HTR-8/SVneo (cell line): Measurements from ENCODE around the gene AP1M1.
"Not testable (repeated sequence)": the region's sequence is repeated elsewhere in the genome, so short reads cannot be mapped to it uniquely, and the experiment has no call there.

Source experiments
- DNase-seq: peaks from one replicate; pipeline ENCODE4 v3.0.0; 2011; ENCODE audit warnings: low spot score, mixed read lengths; ENCODE audit not compliant: insufficient read length
- FAIRE-seq: peaks from 2 replicates; lab custom pipeline; 2011; peaks lifted over from hg19 to GRCh38; lab: Jason Lieb, UNC

AP1M1 gene

DNA sequence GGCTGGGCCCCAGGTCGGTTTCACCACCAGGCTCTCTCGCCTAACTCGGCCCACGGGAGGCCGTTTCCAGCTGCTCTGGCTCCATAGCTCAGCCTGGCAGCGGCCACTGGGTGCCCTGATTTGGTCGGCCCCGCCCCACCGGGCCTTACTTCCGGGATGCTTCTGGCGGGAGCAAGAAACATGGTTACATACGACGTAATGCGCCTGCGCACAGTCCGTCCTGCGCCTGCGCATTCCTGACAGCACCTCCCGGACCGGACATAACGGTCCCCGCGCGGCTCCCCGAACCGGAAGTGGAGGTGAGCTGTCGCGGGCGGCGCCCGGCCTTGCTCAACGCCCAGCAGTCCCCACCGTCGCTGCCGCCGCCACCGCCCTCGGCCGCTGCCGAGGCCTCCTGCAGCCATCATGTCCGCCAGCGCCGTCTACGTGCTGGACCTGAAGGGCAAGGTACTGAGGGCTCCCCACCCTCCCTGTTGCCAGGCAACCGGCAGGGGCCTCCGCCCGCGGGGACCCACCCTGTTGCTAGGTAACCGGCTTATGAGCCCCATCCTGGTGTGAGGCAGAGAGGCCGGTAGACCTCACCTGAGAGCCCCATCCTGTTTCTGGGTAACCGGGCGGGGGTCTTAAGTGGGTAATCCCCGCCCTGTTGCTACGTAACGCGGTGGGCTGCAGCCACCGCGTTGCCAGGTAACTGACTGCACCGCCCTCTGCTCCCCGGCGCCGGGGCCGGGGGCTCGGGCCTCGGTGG is at the start of gene AP1M1:
Gene AP1M1, plus strand, starts transcription at position 290 of the 748 bp plus-strand sequence. Its CDS starts 116 bp downstream, at position 406.
- FAIRE-seq (peak; percentile 86), DNase-seq (peak; percentile 99)

DNA sequence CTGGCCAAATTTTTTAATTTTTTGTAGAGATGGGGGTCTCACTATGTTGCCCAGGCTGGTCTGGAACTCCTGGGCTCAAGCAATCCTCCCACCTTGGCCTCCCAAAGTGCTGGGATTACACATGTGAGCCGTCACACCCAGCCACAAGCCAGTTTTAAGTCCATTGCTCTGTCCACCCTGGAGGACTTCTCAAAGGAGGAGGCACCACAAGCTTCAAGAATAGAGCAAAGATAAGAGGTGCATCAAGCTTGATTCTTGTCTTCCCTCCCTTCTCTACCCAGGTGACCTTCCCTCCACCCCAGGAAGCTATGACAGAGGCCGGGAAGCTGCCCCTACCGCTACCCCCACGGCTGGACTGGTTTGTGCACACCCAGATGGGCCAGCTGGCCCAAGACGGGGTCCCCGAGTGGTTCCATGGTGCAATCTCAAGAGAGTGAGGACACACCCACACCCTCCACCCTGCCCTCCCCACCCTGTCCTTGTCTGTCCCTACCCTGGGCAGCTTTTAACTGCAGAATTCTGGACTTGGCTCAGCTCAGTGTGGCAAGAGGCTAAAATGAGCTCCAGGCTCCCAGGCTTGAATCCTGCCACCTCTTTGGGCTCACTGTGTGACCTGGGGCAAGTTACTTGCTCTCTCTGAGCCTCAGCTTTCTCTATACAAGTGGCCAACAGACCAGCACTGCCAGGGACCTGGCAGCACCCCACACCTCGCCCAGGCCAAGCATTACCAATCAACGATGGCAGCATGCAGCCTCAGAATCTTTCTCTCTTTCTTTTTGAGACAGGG is 49.1 kb upstream of the AP1M1 start:
- no peak for DNase-seq
- no peak for FAIRE-seq

- DNase-seq (no peak), FAIRE-seq (no peak)
Measured at GRCh38 chr19:16153582-16154336, 44.0 kb upstream of the AP1M1 start.

DNA sequence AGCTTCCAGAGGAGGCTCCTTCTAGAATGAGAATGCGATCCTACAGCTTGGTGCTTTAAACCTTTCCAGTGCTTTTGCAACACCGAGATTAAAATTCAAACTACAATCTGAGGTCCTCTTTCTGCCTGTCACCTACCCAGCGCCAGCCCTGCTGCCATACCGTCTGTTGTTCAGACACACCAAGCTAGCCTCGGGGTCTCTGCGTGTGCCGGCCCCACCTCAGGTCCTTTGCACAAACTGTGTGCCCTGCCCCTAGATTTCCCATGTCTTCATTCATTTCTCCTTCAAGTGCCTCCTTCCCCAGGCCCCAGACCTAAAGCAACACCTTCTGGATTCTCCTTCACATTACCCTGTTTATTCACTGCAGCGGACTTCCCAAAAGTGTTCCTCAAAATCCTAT is 43.2 kb upstream of the AP1M1 start:
- no peak for DNase-seq
- FAIRE-seq: no peak

GRCh38 chr19:16155128-16155527 is 42.6 kb upstream of the AP1M1 start:
- DNase-seq (no peak), FAIRE-seq (no peak)

DNA sequence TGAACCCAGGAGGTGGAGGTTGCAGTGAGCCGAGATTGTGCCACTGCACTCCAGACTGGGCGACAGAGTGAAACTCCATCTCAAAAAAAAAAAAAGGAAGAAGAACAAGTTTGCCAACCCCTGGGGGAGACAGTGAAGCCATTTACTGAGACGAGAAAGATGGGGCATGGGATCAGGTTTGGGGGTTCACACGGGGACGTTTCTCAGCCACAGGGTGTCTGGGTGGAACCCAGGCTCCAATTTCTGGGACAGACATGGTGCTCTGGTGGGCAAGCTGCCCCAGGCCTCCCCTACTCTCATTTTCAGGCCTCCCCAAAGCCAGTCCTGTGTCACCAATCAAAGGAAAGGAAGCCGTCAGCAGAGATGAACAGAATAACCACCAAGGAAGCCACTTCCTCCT is 40.8 kb upstream of the AP1M1 start:
- DNase-seq (no peak), FAIRE-seq (no peak)

DNA sequence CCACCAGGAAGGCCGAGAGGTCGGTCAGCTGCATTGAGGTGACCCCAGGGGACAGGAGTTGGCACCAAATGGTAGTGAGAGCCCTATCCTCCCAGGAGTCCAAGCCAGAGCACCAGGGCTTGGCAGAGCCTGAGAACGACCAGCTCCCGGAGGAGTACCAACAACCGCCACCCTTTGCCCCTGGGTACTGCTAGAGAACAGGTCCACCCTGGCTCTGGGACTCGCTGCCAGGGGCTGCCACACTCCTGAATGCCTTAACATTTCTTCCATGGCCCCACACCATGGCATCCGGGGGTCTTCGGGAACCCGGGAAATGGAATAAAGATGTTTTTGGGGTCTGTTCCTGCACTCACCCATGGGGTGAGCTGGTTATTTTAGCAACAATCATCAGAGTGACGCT is 40.1 kb upstream of the AP1M1 start:
- FAIRE-seq: no peak
- no peak for DNase-seq

DNA sequence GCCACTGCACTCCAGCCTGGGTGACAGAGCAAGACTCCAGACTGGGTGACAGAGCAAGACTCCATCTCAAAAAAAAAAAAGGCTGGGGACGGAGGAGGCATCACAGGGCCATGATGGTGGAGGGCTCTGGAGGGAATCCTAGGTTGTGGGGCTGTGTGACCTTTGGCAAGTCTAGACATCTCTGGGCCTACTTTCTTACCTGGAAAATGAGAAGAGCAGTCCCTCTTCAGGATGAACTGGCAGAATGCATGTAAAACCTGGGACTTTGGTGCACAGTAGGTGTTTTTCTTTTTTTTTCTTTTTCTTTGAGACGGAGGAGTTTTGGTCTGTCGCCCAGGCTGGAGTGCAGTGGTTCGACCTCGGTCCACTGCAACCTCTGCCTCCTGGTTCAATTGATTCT is 38.1 kb upstream of the AP1M1 start:
- DNase-seq (no peak), FAIRE-seq (no peak)

- DNase-seq (no peak), FAIRE-seq (no peak)
Measured at GRCh38 chr19:16160445-16160942, 37.2 kb upstream of the AP1M1 start.

DNA sequence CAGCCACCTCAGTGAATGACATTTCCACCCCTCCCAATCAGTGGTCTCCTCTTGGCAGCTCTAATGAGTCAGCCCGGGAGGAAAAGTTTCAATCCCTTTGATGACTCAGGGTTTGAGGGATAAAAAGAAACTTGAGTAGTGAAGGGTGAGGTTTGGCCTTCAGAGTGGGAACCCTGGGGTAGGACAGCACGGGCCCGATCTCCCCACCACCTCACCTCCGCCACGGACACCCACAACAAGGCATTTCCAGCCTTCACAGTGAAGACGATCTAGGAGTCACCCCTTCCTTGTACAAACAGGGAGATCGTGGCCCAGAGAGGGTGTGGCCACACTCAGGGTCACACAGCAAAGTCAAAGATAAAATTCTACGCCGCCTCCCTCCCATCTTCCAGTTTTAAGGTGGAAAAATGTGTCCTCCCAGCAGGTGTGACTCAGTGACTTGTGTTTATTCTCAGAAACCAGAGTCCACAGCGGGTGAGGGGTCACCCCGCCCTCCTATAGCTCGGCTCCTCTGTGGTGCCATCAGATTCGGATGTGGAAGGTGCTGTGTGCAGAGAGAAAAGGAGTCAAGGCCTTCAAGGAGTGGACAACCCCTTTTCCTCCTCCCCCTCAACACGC is 36.7 kb upstream of the AP1M1 start:
- DNase-seq: peak; percentile 70
- no peak for FAIRE-seq

DNA sequence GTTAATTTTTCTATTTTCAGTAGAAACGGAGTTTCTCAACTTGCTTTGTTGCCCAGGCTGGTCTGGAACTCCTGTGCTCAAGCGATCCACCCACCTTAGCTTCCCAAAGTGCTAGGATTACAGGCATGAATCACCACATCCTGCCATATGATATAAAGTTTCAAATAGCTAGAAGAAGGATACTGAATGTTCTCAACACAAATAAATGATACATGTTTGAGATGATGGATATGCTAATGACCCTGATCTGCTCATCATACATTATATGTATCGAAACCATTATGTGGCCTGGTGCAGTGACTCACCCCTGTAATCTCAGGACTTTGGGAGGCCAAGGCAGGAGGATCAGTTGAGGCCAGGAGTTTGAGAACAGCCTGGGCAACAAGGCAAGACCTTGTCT is 35.9 kb upstream of the AP1M1 start:
- peak; percentile 83 for FAIRE-seq
- no peak for DNase-seq

GRCh38 chr19:16164222-16164890 is 33.4 kb upstream of the AP1M1 start:
- no peak for FAIRE-seq
- DNase-seq: no peak

DNA sequence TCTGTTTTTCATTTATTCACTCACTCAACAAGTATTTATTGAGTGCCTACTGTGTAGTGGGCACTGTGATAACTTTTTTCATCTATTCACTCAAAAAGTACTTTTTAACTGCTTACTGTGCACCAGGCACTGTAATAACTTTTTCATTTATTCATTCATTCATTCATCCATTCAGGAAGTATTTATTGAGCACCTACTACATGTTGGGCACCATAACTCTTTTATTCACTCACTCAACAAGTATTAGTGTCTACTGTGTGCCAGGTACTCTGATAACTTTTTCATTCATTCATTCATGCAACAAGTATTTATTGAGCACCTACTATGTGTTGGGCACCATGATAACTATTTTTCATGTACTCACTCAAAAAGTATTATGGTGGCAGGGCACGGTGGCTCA is 31.3 kb upstream of the AP1M1 start:
- no peak for DNase-seq
- FAIRE-seq: no peak

GRCh38 chr19:16167055-16167454 is 30.7 kb upstream of the AP1M1 start:
- peak; percentile 13 for FAIRE-seq
- DNase-seq: no peak

DNA sequence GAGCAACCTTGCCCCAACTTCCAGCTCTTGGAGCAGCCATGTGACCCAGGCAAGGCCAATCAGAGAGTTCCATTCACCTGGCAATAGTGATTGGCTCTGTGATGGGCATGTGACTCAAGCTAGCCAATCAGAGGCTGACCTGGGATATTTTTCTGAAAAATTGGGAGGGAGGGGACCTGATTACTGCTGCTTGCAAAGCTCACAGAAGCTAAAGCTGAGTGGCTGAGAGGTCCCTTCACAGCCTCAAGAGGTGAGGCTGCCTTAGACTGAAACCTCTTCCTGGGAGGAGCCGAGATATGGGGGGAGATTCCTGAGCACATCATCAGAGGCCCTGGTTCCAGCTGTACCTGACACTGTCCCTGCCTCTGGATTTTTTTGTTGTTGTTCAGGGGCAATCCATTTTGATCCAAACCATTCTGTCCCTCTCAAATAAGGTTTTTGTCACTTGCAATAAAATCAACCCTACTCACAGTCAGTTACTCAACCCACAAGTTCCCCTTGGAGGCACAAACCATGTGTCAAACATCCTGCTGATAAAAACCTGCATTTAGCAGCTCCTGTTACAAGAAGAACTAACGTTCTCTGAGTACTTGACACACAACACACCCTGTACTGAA is 29.1 kb upstream of the AP1M1 start:
- no peak for FAIRE-seq
- DNase-seq: no peak

GRCh38 chr19:16170134-16170533 is 27.6 kb upstream of the AP1M1 start:
- DNase-seq (no peak), FAIRE-seq (no peak)

DNA sequence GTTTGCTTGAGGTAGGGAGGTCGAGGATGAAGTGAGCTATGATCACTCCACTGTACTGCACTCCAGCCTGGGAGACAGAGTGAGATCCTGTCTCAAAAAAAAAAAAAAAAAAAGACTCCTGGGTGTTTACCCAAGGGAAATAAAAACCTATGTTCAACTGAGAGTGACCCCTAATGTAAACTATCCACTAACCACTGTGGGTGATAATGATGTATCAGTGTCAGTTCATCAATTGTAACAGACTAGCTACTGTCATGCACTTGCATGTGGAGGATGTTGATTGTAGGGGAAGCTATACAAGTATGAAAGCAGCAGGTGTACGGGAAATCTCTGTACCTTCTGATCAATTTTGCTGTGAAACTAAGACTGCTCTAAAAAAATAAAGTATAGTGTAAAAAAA is 21.8 kb upstream of the AP1M1 start:
- DNase-seq (no peak), FAIRE-seq (no peak)

- DNase-seq, FAIRE-seq: not testable (repeated sequence)
Measured at GRCh38 chr19:16178866-16179265, 18.8 kb upstream of the AP1M1 start.

- FAIRE-seq (no peak), DNase-seq (peak; percentile 62)
Measured at GRCh38 chr19:16180611-16181010, 17.1 kb upstream of the AP1M1 start.
